Mesothelial cell of epicardium (in vitro differentiated cells): Measurements from ENCODE around the gene MALAT1. TPM values are rescaled to one million over a fixed set of nuclear protein-coding genes. Genes with fewer than 3 reads are reported as not detected.

Experiments used
- DNase-seq, 2 experiments: peaks; one replicate each; pipeline ENCODE4 v3.0.0; 2021; ENCODE audit warnings: low spot score in 2 of 2; ENCODE audit not compliant: unreplicated experiment in 2 of 2
- H3K27ac Mint-ChIP-seq: 2 replicates; pipeline ENCODE4 v1.8.0; 2021; ENCODE audit warnings: mixed read lengths
- H3K27me3 Mint-ChIP-seq: 2 replicates; pipeline ENCODE4 v1.8.0; 2021; ENCODE audit warnings: low read depth, mixed read lengths
- H3K36me3 Mint-ChIP-seq: 2 replicates; pipeline ENCODE4 v1.8.0; 2021; ENCODE audit warnings: mixed read lengths
- H3K4me1 Mint-ChIP-seq: 2 replicates; pipeline ENCODE4 v1.8.0; 2021; ENCODE audit warnings: mixed read lengths
- H3K4me3 Mint-ChIP-seq: 2 replicates; pipeline ENCODE4 v1.8.0; 2021; ENCODE audit warnings: mild to moderate bottlenecking, moderate library complexity, mixed read lengths
- H3K9me3 Mint-ChIP-seq: 2 replicates; pipeline ENCODE4 v1.8.0; 2021; ENCODE audit warnings: mixed read lengths
- total RNA-seq: library from RNA; stranded (reverse); gene quantifications from 3 replicates; pipeline ENCODE4 v1.2.1, GENCODE V29; 2021
- TF ChIP-seq, protein P1 (sequence below): fragments of 200-600 bp; sonication (generic); IDR thresholded peaks from one replicate; pipeline ENCODE4 v1.5.0; 2021; ENCODE audit warnings: antibody characterized with exemption; ENCODE audit not compliant: unreplicated experiment

Gene MALAT1
- total RNA-seq, 1 donor from 2014 or later = 16,172 TPM

- Mint-ChIP-seq H3K27me3 (no peaks in the 10 kb centered on the region), H3K4me1 (peaks cover 32% of the 10 kb centered on the region), H3K4me3 (no peak overlapping the region), H3K36me3 (peaks cover 33% of the 10 kb centered on the region), H3K9me3 (no peaks in the 10 kb centered on the region), H3K27ac (no peak overlapping the region)
- no peak for DNase-seq
- TF ChIP-seq, protein P1, sequence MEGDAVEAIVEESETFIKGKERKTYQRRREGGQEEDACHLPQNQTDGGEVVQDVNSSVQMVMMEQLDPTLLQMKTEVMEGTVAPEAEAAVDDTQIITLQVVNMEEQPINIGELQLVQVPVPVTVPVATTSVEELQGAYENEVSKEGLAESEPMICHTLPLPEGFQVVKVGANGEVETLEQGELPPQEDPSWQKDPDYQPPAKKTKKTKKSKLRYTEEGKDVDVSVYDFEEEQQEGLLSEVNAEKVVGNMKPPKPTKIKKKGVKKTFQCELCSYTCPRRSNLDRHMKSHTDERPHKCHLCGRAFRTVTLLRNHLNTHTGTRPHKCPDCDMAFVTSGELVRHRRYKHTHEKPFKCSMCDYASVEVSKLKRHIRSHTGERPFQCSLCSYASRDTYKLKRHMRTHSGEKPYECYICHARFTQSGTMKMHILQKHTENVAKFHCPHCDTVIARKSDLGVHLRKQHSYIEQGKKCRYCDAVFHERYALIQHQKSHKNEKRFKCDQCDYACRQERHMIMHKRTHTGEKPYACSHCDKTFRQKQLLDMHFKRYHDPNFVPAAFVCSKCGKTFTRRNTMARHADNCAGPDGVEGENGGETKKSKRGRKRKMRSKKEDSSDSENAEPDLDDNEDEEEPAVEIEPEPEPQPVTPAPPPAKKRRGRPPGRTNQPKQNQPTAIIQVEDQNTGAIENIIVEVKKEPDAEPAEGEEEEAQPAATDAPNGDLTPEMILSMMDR = no peak
These were observed 2.3 kb downstream of the MALAT1 start for GRCh38 chr11:65501186-65501471.

GRCh38 chr11:65501472-65502273 is 2.8 kb downstream of the MALAT1 start:
- no peaks in the 10 kb centered on the region for H3K27me3 Mint-ChIP-seq
- H3K36me3 Mint-ChIP-seq = peaks cover 38% of the 10 kb centered on the region
- no peak overlapping the region for H3K27ac Mint-ChIP-seq
- no peak for DNase-seq
- H3K4me1 Mint-ChIP-seq = peaks cover 32% of the 10 kb centered on the region
- no peaks in the 10 kb centered on the region for H3K9me3 Mint-ChIP-seq
- no peak overlapping the region for H3K4me3 Mint-ChIP-seq
- TF ChIP-seq, protein P1 = no peak

DNA sequence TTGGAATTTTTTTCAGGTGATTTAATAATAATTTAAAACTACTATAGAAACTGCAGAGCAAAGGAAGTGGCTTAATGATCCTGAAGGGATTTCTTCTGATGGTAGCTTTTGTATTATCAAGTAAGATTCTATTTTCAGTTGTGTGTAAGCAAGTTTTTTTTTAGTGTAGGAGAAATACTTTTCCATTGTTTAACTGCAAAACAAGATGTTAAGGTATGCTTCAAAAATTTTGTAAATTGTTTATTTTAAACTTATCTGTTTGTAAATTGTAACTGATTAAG is 3.4 kb downstream of the MALAT1 start:
- H3K27me3 Mint-ChIP-seq = no peaks in the 10 kb centered on the region
- no peak overlapping the region for H3K4me3 Mint-ChIP-seq
- no peak for DNase-seq
- H3K4me1 Mint-ChIP-seq = peaks cover 32% of the 10 kb centered on the region
- no peak overlapping the region for H3K27ac Mint-ChIP-seq
- H3K36me3 Mint-ChIP-seq = peaks cover 38% of the 10 kb centered on the region
- TF ChIP-seq, protein P1 = no peak
- H3K9me3 Mint-ChIP-seq = no peaks in the 10 kb centered on the region

DNA sequence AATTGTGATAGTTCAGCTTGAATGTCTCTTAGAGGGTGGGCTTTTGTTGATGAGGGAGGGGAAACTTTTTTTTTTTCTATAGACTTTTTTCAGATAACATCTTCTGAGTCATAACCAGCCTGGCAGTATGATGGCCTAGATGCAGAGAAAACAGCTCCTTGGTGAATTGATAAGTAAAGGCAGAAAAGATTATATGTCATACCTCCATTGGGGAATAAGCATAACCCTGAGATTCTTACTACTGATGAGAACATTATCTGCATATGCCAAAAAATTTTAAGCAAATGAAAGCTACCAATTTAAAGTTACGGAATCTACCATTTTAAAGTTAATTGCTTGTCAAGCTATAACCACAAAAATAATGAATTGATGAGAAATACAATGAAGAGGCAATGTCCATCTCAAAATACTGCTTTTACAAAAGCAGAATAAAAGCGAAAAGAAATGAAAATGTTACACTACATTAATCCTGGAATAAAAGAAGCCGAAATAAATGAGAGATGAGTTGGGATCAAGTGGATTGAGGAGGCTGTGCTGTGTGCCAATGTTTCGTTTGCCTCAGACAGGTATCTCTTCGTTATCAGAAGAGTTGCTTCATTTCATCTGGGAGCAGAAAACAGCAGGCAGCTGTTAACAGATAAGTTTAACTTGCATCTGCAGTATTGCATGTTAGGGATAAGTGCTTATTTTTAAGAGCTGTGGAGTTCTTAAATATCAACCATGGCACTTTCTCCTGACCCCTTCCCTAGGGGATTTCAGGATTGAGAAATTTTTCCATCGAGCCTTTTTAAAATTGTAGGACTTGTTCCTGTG is 3.9 kb downstream of the MALAT1 start:
- Mint-ChIP-seq H3K36me3 (peaks cover 38% of the 10 kb centered on the region), H3K4me3 (no peak overlapping the region), H3K27me3 (no peaks in the 10 kb centered on the region), H3K4me1 (peaks cover 36% of the 10 kb centered on the region), H3K27ac (no peak overlapping the region), H3K9me3 (no peaks in the 10 kb centered on the region)
- no peak for DNase-seq
- TF ChIP-seq, protein P1 = no peak

DNA sequence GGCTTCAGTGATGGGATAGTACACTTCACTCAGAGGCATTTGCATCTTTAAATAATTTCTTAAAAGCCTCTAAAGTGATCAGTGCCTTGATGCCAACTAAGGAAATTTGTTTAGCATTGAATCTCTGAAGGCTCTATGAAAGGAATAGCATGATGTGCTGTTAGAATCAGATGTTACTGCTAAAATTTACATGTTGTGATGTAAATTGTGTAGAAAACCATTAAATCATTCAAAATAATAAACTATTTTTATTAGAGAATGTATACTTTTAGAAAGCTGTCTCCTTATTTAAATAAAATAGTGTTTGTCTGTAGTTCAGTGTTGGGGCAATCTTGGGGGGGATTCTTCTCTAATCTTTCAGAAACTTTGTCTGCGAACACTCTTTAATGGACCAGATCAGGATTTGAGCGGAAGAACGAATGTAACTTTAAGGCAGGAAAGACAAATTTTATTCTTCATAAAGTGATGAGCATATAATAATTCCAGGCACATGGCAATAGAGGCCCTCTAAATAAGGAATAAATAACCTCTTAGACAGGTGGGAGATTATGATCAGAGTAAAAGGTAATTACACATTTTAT is 4.6 kb downstream of the MALAT1 start:
- Mint-ChIP-seq H3K27me3 (no peaks in the 10 kb centered on the region), H3K36me3 (peaks cover 38% of the 10 kb centered on the region), H3K4me1 (peaks cover 38% of the 10 kb centered on the region), H3K27ac (peak overlapping the region; percentile 92), H3K4me3 (no peak overlapping the region), H3K9me3 (no peaks in the 10 kb centered on the region)
- TF ChIP-seq, protein P1 = no peak
- no peak for DNase-seq
